HEK293 (cell line): ENCODE data around the gene ERICH6B.
"Not testable (repeated sequence)": the region's sequence is repeated elsewhere in the genome, so short reads cannot be mapped to it uniquely, and the experiment has no call there.

Source experiments
- CTCF ChIA-PET: fragments of 350-600 bp; formaldehyde crosslinking; extraction: SDS; loops from one replicate; lab custom pipeline; 2021; ENCODE audit warnings: antibody characterized with exemption; lab: Yijun Ruan, JAX
- POLR2A ChIA-PET: fragments of 300-600 bp; formaldehyde crosslinking; extraction: SDS; loops from one replicate; lab custom pipeline; 2020; ENCODE audit warnings: antibody characterized with exemption, inconsistent platforms; lab: Yijun Ruan, JAX
- H3K27ac ChIP-seq: fragments of 200-500 bp; sonication (Bioruptor generic); 2 replicates; pipeline ENCODE4 v1.5.1; 2014; ENCODE audit warnings: low read depth, low read length, control low read depth, inconsistent platforms; ENCODE audit errors: extremely low read depth
- H3K36me3 ChIP-seq, 2 experiments: fragments of 200-500 bp in 1 of 2; sonication (Bioruptor generic) in 1 of 2; 1 replicate in 1 of 2; 2 replicates in 1 of 2; pipeline ENCODE4 v1.5.1; 2014 to 2017; ENCODE audit warnings: inconsistent platforms in 2 of 2, low read length in 2 of 2; ENCODE audit not compliant: control insufficient read depth in 2 of 2, insufficient read depth in 1 of 2
- H3K4me1 ChIP-seq: fragments of 200-500 bp; sonication (Bioruptor generic); 2 replicates; pipeline ENCODE4 v1.5.1; 2014; ENCODE audit warnings: mild to moderate bottlenecking, low read length, inconsistent platforms; ENCODE audit not compliant: control insufficient read depth, insufficient read depth
- H3K4me3 ChIP-seq: 2 replicates; pipeline ENCODE4 v1.5.1; 2011; ENCODE audit warnings: low read depth, mild to moderate bottlenecking, control low read depth, low read length, moderate library complexity
- H3K9me3 ChIP-seq: fragments of 200-500 bp; sonication (Bioruptor generic); 2 replicates; pipeline ENCODE4 v1.5.1; 2014; ENCODE audit warnings: low read depth, low read length, inconsistent platforms; ENCODE audit not compliant: control insufficient read depth, insufficient read depth
- BCL6B ChIP-seq: fragments of 450-650 bp; formaldehyde crosslinking; IDR thresholded peaks from 2 replicates; pipeline ENCODE4 v1.5.1; 2017; ENCODE audit warnings: missing biosample characterization, missing genetic modification characterization
- HOXC10 ChIP-seq: sonication (generic); formaldehyde crosslinking; IDR thresholded peaks from 2 replicates; pipeline ENCODE4 v1.8.1; 2023; ENCODE audit warnings: mild to moderate bottlenecking, missing genetic modification reagents
- OVOL3 ChIP-seq: fragments of 450-650 bp; formaldehyde crosslinking; IDR thresholded peaks from 2 replicates; pipeline ENCODE4 v1.5.1; 2016; ENCODE audit warnings: missing biosample characterization, missing genetic modification characterization
- SCRT1 ChIP-seq: fragments of 450-650 bp; formaldehyde crosslinking; IDR thresholded peaks from 2 replicates; pipeline ENCODE4 v1.5.1; 2016; ENCODE audit warnings: missing biosample characterization, missing genetic modification characterization, borderline replicate concordance
- SETDB1 ChIP-seq: IDR thresholded peaks from one replicate; pipeline ENCODE4 v1.6.1; 2017; ENCODE audit warnings: mild to moderate bottlenecking, low read length, moderate library complexity, mixed read lengths; ENCODE audit not compliant: insufficient read length
- YY2 ChIP-seq: fragments of 450-650 bp; formaldehyde crosslinking; IDR thresholded peaks from 2 replicates; pipeline ENCODE4 v1.5.1; 2016; ENCODE audit warnings: missing biosample characterization, missing genetic modification characterization
- ZBTB7A ChIP-seq: fragments of 450-650 bp; formaldehyde crosslinking; IDR thresholded peaks from 2 replicates; pipeline ENCODE4 v1.5.1; 2016; ENCODE audit warnings: low read depth, missing biosample characterization, missing genetic modification characterization
- ZBTB8A ChIP-seq: fragments of 450-650 bp; formaldehyde crosslinking; IDR thresholded peaks from 2 replicates; pipeline ENCODE4 v1.5.1; 2016; ENCODE audit warnings: missing biosample characterization, missing genetic modification characterization
- ZFP41 ChIP-seq: fragments of 450-650 bp; formaldehyde crosslinking; IDR thresholded peaks from 2 replicates; pipeline ENCODE4 v1.5.1; 2016; ENCODE audit warnings: missing biosample characterization, missing genetic modification characterization, borderline replicate concordance
- ZNF133 ChIP-seq: fragments of 450-650 bp; formaldehyde crosslinking; IDR thresholded peaks from 2 replicates; pipeline ENCODE4 v1.5.1; 2016; ENCODE audit warnings: missing biosample characterization, missing genetic modification characterization
- ZNF138 ChIP-seq: fragments of 450-650 bp; formaldehyde crosslinking; IDR thresholded peaks from 2 replicates; pipeline ENCODE4 v1.5.1; 2016; ENCODE audit warnings: missing biosample characterization, missing genetic modification characterization, borderline replicate concordance
- ZNF146 ChIP-seq: fragments of 450-650 bp; formaldehyde crosslinking; IDR thresholded peaks from 2 replicates; pipeline ENCODE4 v1.5.1; 2016; ENCODE audit warnings: missing biosample characterization, missing genetic modification characterization
- ZNF302 ChIP-seq: fragments of 450-650 bp; formaldehyde crosslinking; IDR thresholded peaks from 2 replicates; pipeline ENCODE4 v1.5.1; 2016; ENCODE audit warnings: missing biosample characterization, missing genetic modification characterization, low read depth
- ZNF571 ChIP-seq: fragments of 450-650 bp; formaldehyde crosslinking; IDR thresholded peaks from 2 replicates; pipeline ENCODE4 v1.5.0; 2017; ENCODE audit warnings: missing biosample characterization, missing genetic modification characterization
- ZNF654 ChIP-seq: fragments of 450-650 bp; formaldehyde crosslinking; IDR thresholded peaks from 2 replicates; pipeline ENCODE4 v1.5.1; 2016; ENCODE audit warnings: low read depth, missing biosample characterization, missing genetic modification characterization
- ZNF792 ChIP-seq: fragments of 450-650 bp; formaldehyde crosslinking; IDR thresholded peaks from 2 replicates; pipeline ENCODE4 v1.5.1; 2016; ENCODE audit warnings: missing biosample characterization, missing genetic modification characterization
- ZNF830 ChIP-seq: fragments of 450-650 bp; IDR thresholded peaks from 2 replicates; pipeline ENCODE4 v1.5.0; 2018; ENCODE audit warnings: missing biosample characterization, missing genetic modification characterization, low read depth, mild to moderate bottlenecking, moderate library complexity
- TF ChIP-seq, protein P1 (sequence below): fragments of 450-650 bp; formaldehyde crosslinking; IDR thresholded peaks from 2 replicates; pipeline ENCODE4 v1.5.1; 2016; ENCODE audit warnings: missing biosample characterization, missing genetic modification characterization
- TF ChIP-seq, protein P2 (sequence below): fragments of 450-650 bp; formaldehyde crosslinking; optimal IDR thresholded peaks from 2 replicates; pipeline ENCODE3; 2016; ENCODE audit warnings: missing biosample characterization, mild to moderate bottlenecking, missing genetic modification characterization
- TF ChIP-seq, protein P3 (sequence below): fragments of 450-650 bp; formaldehyde crosslinking; IDR thresholded peaks from 2 replicates; pipeline ENCODE4 v1.5.1; 2016; ENCODE audit warnings: missing biosample characterization, missing genetic modification characterization

The ERICH6B gene

DNA sequence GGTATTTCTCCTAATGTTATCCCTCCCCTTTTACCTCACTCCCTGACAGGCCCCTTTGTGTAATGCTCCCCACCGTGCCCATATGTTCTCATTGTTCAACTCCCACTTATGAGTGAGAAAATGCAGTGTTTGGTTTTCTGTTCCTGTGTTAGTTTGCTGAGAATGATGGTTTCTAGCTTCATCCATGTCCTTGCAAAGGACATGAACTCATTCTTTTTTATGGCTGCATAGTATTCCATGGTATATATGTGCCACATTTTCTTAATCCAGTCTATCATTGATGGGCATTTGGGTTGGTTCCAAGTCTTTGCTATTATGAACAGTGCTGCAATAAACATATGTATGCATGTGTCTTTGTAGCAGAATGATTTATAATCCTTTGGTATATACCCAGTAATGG is 19.8 kb upstream of the ERICH6B start:
- peak; percentile 97 for TF ChIP-seq ZNF146 (tag by site-specific recombination)
- H3K4me3 ChIP-seq, POLR2A ChIA-PET, CTCF ChIA-PET, H3K4me1 ChIP-seq, H3K36me3 ChIP-seq, H3K27ac ChIP-seq, H3K9me3 ChIP-seq: not testable (repeated sequence)

DNA sequence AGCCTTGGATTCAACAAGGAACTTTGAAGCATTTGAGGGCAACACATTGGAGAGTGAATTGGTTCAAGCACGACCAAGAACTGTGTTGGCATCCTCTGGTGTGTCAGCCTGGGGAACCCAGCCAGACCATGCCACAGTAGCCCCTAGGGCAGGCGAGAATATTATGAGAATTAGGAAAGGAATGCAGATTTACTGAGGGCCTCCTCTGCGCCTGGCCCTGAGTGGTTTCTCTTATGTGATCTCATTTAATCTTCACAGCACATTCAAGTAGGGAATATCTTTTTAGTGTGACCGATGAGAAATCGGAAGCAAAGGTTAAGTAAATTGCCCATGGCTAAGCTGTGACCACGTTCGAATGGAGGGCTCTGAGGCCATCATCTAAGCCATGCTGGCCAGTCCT is 15.3 kb upstream of the ERICH6B start:
- Histone ChIP-seq H3K4me3 (no peak overlapping the region), H3K27ac (no peak overlapping the region), H3K9me3 (no peaks in the 10 kb centered on the region), H3K36me3 (no peaks in the 10 kb centered on the region), H3K4me1 (no peaks in the 10 kb centered on the region)
- TF ChIP-seq, protein P1, sequence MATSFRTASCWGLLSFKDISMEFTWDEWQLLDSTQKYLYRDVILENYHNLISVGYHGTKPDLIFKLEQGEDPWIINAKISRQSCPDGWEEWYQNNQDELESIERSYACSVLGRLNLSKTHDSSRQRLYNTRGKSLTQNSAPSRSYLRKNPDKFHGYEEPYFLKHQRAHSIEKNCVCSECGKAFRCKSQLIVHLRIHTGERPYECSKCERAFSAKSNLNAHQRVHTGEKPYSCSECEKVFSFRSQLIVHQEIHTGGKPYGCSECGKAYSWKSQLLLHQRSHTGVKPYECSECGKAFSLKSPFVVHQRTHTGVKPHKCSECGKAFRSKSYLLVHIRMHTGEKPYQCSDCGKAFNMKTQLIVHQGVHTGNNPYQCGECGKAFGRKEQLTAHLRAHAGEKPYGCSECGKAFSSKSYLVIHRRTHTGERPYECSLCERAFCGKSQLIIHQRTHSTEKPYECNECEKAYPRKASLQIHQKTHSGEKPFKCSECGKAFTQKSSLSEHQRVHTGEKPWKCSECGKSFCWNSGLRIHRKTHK (tag by site-specific recombination) = no peak
- POLR2A ChIA-PET = no interaction called here
- CTCF ChIA-PET = no interaction called here

DNA sequence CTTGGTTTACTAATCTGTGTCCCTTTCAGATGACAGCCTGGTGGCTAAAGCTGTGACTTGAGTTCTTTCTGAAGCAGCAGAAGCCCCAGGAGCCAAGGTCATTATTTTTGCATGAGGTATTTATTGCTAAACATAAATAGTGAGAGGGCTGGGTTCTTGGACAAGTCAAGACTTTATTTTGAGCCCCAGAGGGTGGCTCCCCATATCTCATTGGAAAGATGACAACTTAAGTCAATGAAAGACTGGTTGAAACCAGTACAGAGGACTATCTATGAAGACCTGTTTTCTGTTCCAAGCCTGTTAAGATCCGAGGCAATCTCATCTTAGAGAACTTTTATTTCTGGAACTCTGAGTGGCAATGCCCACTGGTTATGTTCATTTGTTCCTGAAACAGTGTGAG is 14.4 kb upstream of the ERICH6B start:
- CTCF ChIA-PET = interaction anchor here (0.9 kb wide), 1 partner anchor 88 kb away, joined by 3 read pairs; no protein-coding TSS in a partner anchor
- Histone ChIP-seq H3K4me1 (no peaks in the 10 kb centered on the region), H3K4me3 (no peak overlapping the region), H3K27ac (no peak overlapping the region), H3K9me3 (no peaks in the 10 kb centered on the region), H3K36me3 (no peaks in the 10 kb centered on the region)
- TF ChIP-seq, protein P2, sequence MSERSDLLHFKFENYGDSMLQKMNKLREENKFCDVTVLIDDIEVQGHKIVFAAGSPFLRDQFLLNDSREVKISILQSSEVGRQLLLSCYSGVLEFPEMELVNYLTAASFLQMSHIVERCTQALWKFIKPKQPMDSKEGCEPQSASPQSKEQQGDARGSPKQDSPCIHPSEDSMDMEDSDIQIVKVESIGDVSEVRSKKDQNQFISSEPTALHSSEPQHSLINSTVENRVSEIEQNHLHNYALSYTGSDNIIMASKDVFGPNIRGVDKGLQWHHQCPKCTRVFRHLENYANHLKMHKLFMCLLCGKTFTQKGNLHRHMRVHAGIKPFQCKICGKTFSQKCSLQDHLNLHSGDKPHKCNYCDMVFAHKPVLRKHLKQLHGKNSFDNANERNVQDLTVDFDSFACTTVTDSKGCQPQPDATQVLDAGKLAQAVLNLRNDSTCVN = no peak
- TF ChIP-seq, protein P3, sequence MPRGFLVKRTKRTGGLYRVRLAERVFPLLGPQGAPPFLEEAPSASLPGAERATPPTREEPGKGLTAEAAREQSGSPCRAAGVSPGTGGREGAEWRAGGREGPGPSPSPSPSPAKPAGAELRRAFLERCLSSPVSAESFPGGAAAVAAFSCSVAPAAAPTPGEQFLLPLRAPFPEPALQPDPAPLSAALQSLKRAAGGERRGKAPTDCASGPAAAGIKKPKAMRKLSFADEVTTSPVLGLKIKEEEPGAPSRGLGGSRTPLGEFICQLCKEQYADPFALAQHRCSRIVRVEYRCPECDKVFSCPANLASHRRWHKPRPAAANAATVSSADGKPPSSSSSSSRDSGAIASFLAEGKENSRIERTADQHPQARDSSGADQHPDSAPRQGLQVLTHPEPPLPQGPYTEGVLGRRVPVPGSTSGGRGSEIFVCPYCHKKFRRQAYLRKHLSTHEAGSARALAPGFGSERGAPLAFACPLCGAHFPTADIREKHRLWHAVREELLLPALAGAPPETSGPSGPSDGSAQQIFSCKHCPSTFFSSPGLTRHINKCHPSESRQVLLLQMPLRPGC (tag by site-specific recombination) = no peak
- POLR2A ChIA-PET = no interaction called here

GRCh38 chr13:45628094-45628493 is 12.6 kb upstream of the ERICH6B start:
- H3K4me3 ChIP-seq = no peak overlapping the region
- H3K36me3 ChIP-seq = no peaks in the 10 kb centered on the region
- ChIA-PET POLR2A (no interaction called here), CTCF (interaction anchor here (0.6 kb wide), 1 partner anchor 82 kb away, joined by 3 read pairs; no protein-coding TSS in a partner anchor)
- H3K4me1 ChIP-seq = no peaks in the 10 kb centered on the region
- no peaks in the 10 kb centered on the region for H3K9me3 ChIP-seq
- no peak overlapping the region for H3K27ac ChIP-seq
- TF ChIP-seq BCL6B (tag by site-specific recombination) = no peak
- no peak for TF ChIP-seq ZNF302 (tag by site-specific recombination)
- no peak for TF ChIP-seq ZBTB7A
- no peak for TF ChIP-seq ZNF571
- TF ChIP-seq ZNF830 (tag by site-specific recombination) = no peak
- TF ChIP-seq ZBTB8A (tag by site-specific recombination) = no peak
- TF ChIP-seq ZNF654 = no peak
- no peak for TF ChIP-seq ZNF146 (tag by site-specific recombination)
- TF ChIP-seq ZFP41 (tag by site-specific recombination) = no peak
- TF ChIP-seq ZNF133 (tag by site-specific recombination) = no peak
- TF ChIP-seq ZNF792 (tag by site-specific recombination) = no peak
- no peak for TF ChIP-seq YY2 (tag by site-specific recombination)
- no peak for TF ChIP-seq ZNF138 (tag by site-specific recombination)
- TF ChIP-seq SCRT1 = no peak
- no peak for TF ChIP-seq HOXC10 (CRISPR knock-in tag)
- TF ChIP-seq OVOL3 (tag by site-specific recombination) = no peak
- TF ChIP-seq SETDB1 = no peak
